ENCODE data around the gene DDT. TPM values are rescaled to one million over a fixed set of nuclear protein-coding genes. Genes with fewer than 3 reads are reported as not detected.
"Not testable (repeated sequence)": the region's sequence is repeated elsewhere in the genome, so short reads cannot be mapped to it uniquely, and the experiment has no call there.

DDT gene
- total RNA-seq, result 100 to 1,000 TPM in 3 of 4 donors, 10 to 100 TPM in 1; 53.5 to 162 (median 106) TPM

- not testable (repeated sequence) for H3K9me3 ChIP-seq; H3K4me3 ChIP-seq (replicated peaks in 1 of 3); DNase-seq; H3K27me3 ChIP-seq; H3K27ac ChIP-seq; H3K4me1 ChIP-seq
- WGBS, 2 donors, result no CpG with 5 or more reads among the region's 29 CpGs
- intact Hi-C loops (cut with DNase I), result loop anchor here (5.0 kb wide), 1 partner anchor 47 kb away; no protein-coding TSS in a partner anchor
- peaks cover 8 to 16% of the 10 kb centered on the region in 2 donors for H3K36me3 ChIP-seq
Observed at GRCh38 chr22:23974345-23974744, at the start of gene DDT. TSS of gene DDT (minus strand) at chr22:23974441. CDS start at chr22:23974414, 27 bp downstream.

- Histone ChIP-seq H3K4me3 (replicated peaks in 1 of 3) (no peak overlapping the region), H3K4me1 (peaks cover 17 to 35% of the 10 kb centered on the region in 2 donors), H3K27ac (peak overlapping the region in 2 of 3 donors; percentile 3 to 6), H3K9me3 (no peaks in the 10 kb centered on the region), H3K27me3 (no peaks in the 10 kb centered on the region), H3K36me3 (no peaks in the 10 kb centered on the region)
- TF ChIP-seq, protein P1, sequence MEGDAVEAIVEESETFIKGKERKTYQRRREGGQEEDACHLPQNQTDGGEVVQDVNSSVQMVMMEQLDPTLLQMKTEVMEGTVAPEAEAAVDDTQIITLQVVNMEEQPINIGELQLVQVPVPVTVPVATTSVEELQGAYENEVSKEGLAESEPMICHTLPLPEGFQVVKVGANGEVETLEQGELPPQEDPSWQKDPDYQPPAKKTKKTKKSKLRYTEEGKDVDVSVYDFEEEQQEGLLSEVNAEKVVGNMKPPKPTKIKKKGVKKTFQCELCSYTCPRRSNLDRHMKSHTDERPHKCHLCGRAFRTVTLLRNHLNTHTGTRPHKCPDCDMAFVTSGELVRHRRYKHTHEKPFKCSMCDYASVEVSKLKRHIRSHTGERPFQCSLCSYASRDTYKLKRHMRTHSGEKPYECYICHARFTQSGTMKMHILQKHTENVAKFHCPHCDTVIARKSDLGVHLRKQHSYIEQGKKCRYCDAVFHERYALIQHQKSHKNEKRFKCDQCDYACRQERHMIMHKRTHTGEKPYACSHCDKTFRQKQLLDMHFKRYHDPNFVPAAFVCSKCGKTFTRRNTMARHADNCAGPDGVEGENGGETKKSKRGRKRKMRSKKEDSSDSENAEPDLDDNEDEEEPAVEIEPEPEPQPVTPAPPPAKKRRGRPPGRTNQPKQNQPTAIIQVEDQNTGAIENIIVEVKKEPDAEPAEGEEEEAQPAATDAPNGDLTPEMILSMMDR (IDR thresholded peaks at IDR 0.05), result no peak
- TF ChIP-seq POLR2A (IDR thresholded peaks at IDR 0.05), result no peak
- intact Hi-C loops (cut with DNase I), result no loop called here
- DNase-seq, result no peak
Observed at GRCh38 chr22:24023204-24023789, 49.1 kb upstream of the DDT start.

DNA sequence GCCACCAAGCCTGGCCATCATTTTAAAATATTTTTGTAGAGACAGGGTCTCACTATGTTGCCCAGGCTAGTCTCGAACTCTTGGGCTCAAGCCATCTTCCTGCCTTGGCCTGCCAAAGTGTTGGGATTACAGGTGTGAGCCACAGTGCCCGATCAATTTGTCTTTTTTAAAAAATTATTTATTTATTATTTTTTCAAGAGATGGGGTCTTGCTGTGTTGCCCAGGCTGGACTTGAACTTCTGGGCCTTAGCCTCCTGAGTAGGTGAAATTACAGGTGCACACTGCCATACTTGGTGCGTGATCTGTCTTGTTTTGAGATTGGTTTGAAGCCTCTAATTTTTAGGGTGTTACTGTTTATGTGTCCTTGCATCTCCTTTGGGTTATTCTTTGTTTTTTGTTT is 47.1 kb upstream of the DDT start:
- DNase-seq, result no peak
- Histone ChIP-seq H3K36me3 (no peaks in the 10 kb centered on the region), H3K4me1 (peaks cover 7 to 17% of the 10 kb centered on the region in 2 donors), H3K9me3 (no peaks in the 10 kb centered on the region), H3K27ac (no peak overlapping the region), H3K27me3 (no peaks in the 10 kb centered on the region), H3K4me3 (replicated peaks in 1 of 3) (no peak overlapping the region)
- 98% methylated on average over 3 of the region's 3 CpGs for WGBS, 2 donors
- TF ChIP-seq, protein P1 (IDR thresholded peaks at IDR 0.05), result no peak
- TF ChIP-seq POLR2A (IDR thresholded peaks at IDR 0.05), result no peak
- intact Hi-C loops (cut with DNase I), result no loop called here

DNA sequence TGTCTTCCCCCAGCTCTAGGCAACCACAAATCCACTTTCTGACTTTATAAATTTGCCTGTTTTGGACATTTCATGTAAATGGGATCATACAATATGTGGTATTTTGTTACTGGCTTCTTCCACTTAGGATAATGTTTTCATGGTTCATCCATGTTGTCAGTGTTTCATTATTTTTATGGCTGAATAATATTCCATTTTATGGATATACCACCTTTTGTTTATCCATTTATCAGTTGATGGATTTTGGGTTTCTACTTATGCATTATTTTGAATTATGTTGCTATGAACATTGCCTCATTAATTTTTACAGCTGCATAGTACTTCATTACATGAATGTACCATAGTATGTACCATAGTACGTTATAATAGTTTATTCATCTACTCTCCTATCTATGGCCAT is 41.9 kb upstream of the DDT start:
- no peaks in the 10 kb centered on the region for H3K36me3 ChIP-seq
- H3K4me3 ChIP-seq (replicated peaks in 1 of 3), result no peak overlapping the region
- DNase-seq, result no peak
- no peaks in the 10 kb centered on the region for H3K9me3 ChIP-seq
- no peak overlapping the region for H3K27ac ChIP-seq
- peaks cover 4 to 10% of the 10 kb centered on the region in 2 donors for H3K4me1 ChIP-seq
- intact Hi-C loops (cut with DNase I), result no loop called here
- WGBS, 2 donors, result 98 to 100% methylated on average over 1 of the region's 1 CpG
- no peak for TF ChIP-seq POLR2A (IDR thresholded peaks at IDR 0.05)
- TF ChIP-seq, protein P1 (IDR thresholded peaks at IDR 0.05), result no peak
- H3K27me3 ChIP-seq, result no peaks in the 10 kb centered on the region

DNA sequence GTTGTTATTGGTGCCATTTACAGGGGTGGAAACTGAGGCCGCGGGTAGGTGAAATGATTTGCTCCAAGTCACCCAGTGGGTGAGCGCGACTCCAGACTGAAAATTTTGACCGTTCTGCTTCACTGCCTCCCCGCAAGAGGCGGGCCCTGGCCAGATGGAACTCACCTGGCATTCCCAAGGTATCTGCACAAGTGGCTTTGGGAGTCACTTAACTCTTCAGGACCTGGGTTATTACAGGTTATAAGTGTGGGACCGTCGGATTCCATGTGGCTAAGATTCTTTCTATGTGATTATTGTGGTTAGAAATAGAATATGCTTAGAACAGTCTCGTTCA is 37.5 kb upstream of the DDT start:
- no peaks in the 10 kb centered on the region for H3K36me3 ChIP-seq
- H3K27ac ChIP-seq, result peak overlapping the region; percentile 59 to 79 (median 64)
- no peaks in the 10 kb centered on the region for H3K9me3 ChIP-seq
- H3K27me3 ChIP-seq, result no peaks in the 10 kb centered on the region
- no peak for TF ChIP-seq POLR2A (IDR thresholded peaks at IDR 0.05)
- TF ChIP-seq, protein P1 (IDR thresholded peaks at IDR 0.05), result no peak
- intact Hi-C loops (cut with DNase I), result no loop called here
- peaks cover 4 to 10% of the 10 kb centered on the region in 2 donors for H3K4me1 ChIP-seq
- WGBS, 2 donors, result 1 to 2% methylated on average over 10 of the region's 10 CpGs
- DNase-seq, result peak; percentile 60 to 70
- H3K4me3 ChIP-seq (replicated peaks in 1 of 3), result peak overlapping the region; percentile 28 to 71 (median 52)
